GM19099 (cell line): Measurements from ENCODE around the gene MAP7D2.

Experiments
- POLR2A ChIP-seq: IDR thresholded peaks from 3 replicates; pipeline ENCODE4 v1.6.1; 2011; ENCODE audit warnings: low read depth; ENCODE audit not compliant: insufficient read length; ENCODE audit errors: extremely low read depth

MAP7D2 gene

GRCh38 chrX:19968276-19968675, 148.4 kb downstream of the MAP7D2 start:
- TF ChIP-seq POLR2A = no peak

- TF ChIP-seq POLR2A = no peak
These were observed 150.7 kb downstream of the MAP7D2 start for GRCh38 chrX:19966056-19966455.

DNA sequence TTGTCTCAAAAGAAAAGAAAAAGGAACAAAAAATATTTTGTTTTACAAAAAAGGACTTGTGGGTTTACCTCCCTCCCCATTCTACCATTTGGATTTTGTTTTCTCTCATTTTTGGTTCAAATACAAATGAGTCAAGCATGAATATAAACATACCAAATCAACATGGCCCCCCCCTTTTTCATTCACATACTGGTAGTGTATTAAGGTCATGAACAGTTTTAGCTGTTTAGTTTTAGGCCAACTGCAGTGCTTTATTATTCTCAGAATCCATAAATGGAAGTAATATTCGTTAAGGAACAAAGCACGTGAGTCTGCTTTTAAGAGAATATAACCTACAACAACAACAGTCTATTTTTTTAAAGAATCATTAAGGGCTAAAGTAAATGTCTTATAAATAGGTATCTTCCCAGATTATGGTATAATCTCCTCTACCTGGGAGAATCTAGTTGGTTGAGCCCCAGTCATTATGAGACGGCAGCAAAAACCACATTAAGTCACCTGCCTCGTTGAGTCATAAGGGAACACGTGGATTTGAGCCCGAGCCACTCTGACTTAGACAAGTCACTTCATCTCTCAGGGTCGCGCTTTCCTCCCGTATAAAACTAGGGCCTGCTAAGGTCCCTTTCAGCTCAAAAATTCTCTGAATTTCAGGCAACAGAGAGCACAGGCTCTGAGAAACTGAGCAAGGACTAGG, 152.5 kb downstream of the MAP7D2 start:
- TF ChIP-seq POLR2A = no peak

DNA sequence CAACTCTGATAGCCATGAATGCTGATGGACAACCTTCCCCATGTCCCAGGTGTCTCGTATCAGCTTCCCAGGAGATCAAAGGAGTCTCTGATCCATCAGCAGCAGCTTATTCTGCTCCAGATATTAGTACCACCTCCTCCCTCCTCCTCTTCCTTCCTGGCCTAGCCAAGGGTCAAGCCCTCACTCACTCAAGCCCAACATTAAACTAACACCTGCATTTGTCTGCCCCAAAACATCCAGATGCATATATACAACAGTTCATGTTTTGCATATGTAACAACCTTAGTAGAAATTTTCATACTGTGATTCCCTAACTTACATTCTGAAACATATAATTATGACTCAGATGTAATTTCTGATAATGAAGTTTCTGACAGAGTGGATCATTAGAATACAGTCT, 155.8 kb downstream of the MAP7D2 start:
- TF ChIP-seq POLR2A = no peak

GRCh38 chrX:19958552-19959486, 157.9 kb downstream of the MAP7D2 start:
- TF ChIP-seq POLR2A = no peak

- TF ChIP-seq POLR2A = no peak
These were observed 159.8 kb downstream of the MAP7D2 start for GRCh38 chrX:19956923-19957322.
